HepG2 (cell line): ENCODE measurements around the gene FOXE3. TPM values are rescaled to one million over a fixed set of nuclear protein-coding genes. Genes with fewer than 3 reads are reported as not detected.

Source experiments
- PHF5A ChIP-seq: IDR thresholded peaks from one replicate; pipeline ENCODE4 v1.6.1; 2018; ENCODE audit warnings: low read depth, missing genetic modification reagents; ENCODE audit not compliant: unreplicated experiment
- SETDB1 ChIP-seq: sonication (generic); formaldehyde crosslinking; IDR thresholded peaks from 2 replicates; pipeline ENCODE4 v1.5.1; 2020; ENCODE audit warnings: missing genetic modification reagents, mild to moderate bottlenecking, borderline replicate concordance
- TGIF2 ChIP-seq: IDR thresholded peaks from 2 replicates; pipeline ENCODE4 v1.6.1; 2016; ENCODE audit warnings: control low read depth, missing compliant biosample characterization
- polyA plus RNA-seq, 8 experiments: library from polyadenylated mRNA; depleted of rRNA in 3 of 8; stranded (reverse) in 7 of 8; unstranded in 1 of 8; fragments of >200 nt; fragmentation: Illumina TruSeq in 4 of 8; extraction: Trizol in 4 of 8; gene quantifications; 2 replicates each; pipeline versions ENCODE4 v1.2.1 to v1.2.3, GENCODE V29; 2011 to 2016; ENCODE audit warnings: low read depth in 4 of 8, missing spikeins in 1 of 8, mixed read lengths in 1 of 8; ENCODE audit not compliant: insufficient read depth in 1 of 8
- total RNA-seq, 5 experiments: library from RNA; depleted of rRNA; stranded (reverse); fragments of >200 nt; fragmentation: Illumina TruSeq; extraction: Trizol; gene quantifications; 2 replicates each; pipeline ENCODE4 v1.2.3, GENCODE V29; 2016; ENCODE audit warnings: low read depth in 1 of 5
- TF ChIP-seq, protein P1 (sequence below): sonication (generic); formaldehyde crosslinking; IDR thresholded peaks from 2 replicates; pipeline ENCODE4 v1.5.1; 2020; ENCODE audit warnings: mild to moderate bottlenecking, missing genetic modification reagents
- TF ChIP-seq, protein P2 (sequence below): sonication (generic); formaldehyde crosslinking; IDR thresholded peaks from 2 replicates; pipeline ENCODE4 v1.4.0; 2020; ENCODE audit warnings: missing genetic modification reagents
- TF ChIP-seq, protein P3 (sequence below): sonication (generic); formaldehyde crosslinking; conservative IDR thresholded peaks from 2 replicates; pipeline ENCODE4 v1.4.0; 2020; ENCODE audit warnings: missing genetic modification reagents

The FOXE3 gene
- total and polyA plus RNA-seq, 2 of the 13 experiments (the other 11 are each of a cell fraction or from before 2014, with no cell fraction given): not detected

DNA sequence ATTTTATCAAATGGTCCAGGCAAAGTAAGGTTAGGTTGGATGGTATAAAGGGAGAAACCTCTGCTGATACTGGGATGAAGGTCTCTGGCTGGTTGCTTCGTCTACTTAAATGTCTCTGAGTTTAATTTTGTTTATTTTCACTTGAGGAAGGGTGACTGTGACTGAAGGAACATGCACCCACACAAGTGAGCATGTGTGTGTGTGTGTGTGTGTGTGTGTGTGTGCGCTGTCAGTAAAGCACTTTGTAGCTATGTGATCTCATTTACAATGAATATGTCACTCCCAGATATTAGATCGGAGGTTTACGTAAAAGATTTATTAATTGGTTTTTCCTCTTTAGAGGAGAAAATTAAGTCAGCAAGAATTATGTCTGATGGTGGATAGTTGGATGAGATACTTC is 26.1 kb downstream of the FOXE3 start (continued):
- TF ChIP-seq, protein P1, sequence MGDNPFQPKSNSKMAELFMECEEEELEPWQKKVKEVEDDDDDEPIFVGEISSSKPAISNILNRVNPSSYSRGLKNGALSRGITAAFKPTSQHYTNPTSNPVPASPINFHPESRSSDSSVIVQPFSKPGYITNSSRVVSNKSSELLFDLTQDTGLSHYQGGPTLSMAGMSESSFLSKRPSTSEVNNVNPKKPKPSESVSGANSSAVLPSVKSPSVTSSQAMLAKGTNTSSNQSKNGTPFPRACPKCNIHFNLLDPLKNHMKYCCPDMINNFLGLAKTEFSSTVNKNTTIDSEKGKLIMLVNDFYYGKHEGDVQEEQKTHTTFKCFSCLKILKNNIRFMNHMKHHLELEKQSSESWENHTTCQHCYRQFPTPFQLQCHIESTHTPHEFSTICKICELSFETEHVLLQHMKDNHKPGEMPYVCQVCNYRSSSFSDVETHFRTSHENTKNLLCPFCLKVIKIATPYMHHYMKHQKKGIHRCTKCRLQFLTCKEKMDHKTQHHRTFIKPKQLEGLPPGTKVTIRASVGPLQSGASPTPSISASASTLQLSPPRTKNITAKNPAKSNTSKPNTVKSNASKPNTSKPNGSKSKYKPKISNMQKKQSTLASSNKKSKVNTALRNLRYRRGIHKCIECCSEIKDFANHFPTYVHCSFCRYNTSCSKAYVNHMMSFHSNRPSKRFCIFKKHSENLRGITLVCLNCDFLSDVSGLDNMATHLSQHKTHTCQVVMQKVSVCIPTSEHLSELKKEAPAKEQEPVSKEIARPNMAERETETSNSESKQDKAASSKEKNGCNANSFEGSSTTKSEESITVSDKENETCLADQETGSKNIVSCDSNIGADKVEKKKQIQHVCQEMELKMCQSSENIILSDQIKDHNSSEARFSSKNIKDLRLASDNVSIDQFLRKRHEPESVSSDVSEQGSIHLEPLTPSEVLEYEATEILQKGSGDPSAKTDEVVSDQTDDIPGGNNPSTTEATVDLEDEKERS (CRISPR knock-in tag): no peak
- TF ChIP-seq, protein P2, sequence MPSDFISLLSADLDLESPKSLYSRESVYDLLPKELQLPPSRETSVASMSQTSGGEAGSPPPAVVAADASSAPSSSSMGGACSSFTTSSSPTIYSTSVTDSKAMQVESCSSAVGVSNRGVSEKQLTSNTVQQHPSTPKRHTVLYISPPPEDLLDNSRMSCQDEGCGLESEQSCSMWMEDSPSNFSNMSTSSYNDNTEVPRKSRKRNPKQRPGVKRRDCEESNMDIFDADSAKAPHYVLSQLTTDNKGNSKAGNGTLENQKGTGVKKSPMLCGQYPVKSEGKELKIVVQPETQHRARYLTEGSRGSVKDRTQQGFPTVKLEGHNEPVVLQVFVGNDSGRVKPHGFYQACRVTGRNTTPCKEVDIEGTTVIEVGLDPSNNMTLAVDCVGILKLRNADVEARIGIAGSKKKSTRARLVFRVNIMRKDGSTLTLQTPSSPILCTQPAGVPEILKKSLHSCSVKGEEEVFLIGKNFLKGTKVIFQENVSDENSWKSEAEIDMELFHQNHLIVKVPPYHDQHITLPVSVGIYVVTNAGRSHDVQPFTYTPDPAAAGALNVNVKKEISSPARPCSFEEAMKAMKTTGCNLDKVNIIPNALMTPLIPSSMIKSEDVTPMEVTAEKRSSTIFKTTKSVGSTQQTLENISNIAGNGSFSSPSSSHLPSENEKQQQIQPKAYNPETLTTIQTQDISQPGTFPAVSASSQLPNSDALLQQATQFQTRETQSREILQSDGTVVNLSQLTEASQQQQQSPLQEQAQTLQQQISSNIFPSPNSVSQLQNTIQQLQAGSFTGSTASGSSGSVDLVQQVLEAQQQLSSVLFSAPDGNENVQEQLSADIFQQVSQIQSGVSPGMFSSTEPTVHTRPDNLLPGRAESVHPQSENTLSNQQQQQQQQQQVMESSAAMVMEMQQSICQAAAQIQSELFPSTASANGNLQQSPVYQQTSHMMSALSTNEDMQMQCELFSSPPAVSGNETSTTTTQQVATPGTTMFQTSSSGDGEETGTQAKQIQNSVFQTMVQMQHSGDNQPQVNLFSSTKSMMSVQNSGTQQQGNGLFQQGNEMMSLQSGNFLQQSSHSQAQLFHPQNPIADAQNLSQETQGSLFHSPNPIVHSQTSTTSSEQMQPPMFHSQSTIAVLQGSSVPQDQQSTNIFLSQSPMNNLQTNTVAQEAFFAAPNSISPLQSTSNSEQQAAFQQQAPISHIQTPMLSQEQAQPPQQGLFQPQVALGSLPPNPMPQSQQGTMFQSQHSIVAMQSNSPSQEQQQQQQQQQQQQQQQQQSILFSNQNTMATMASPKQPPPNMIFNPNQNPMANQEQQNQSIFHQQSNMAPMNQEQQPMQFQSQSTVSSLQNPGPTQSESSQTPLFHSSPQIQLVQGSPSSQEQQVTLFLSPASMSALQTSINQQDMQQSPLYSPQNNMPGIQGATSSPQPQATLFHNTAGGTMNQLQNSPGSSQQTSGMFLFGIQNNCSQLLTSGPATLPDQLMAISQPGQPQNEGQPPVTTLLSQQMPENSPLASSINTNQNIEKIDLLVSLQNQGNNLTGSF (CRISPR knock-in tag): no peak
- TF ChIP-seq, protein P3, sequence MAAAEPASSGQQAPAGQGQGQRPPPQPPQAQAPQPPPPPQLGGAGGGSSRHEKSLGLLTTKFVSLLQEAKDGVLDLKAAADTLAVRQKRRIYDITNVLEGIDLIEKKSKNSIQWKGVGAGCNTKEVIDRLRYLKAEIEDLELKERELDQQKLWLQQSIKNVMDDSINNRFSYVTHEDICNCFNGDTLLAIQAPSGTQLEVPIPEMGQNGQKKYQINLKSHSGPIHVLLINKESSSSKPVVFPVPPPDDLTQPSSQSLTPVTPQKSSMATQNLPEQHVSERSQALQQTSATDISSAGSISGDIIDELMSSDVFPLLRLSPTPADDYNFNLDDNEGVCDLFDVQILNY (CRISPR knock-in tag): no peak
- TF ChIP-seq TGIF2 (CRISPR knock-in tag) (no peak), PHF5A (CRISPR knock-in tag) (no peak), SETDB1 (CRISPR knock-in tag) (no peak)
